HG02759 (cell line): ENCODE measurements around the gene OR5B2.
"Not testable (repeated sequence)": the region's sequence is repeated elsewhere in the genome, so short reads cannot be mapped to it uniquely, and the experiment has no call there.

Experiments
- ATAC-seq: cut with Tn5 transposase; IDR thresholded peaks from one replicate; pipeline ENCODE4 v1.9.1; 2021; ENCODE audit warnings: mild to moderate bottlenecking, moderate library complexity; ENCODE audit not compliant: unreplicated experiment

The OR5B2 gene

GRCh38 chr11:58428021-58428420, at the start of gene OR5B2:
Gene OR5B2 (minus strand): TSS chr11:58428121. CDS start chr11:58423261, 4,860 bp downstream.
- ATAC-seq, result no peak

GRCh38 chr11:58471892-58472291, 44.0 kb upstream of the OR5B2 start:
- no peak for ATAC-seq

GRCh38 chr11:58466293-58466692, 38.4 kb upstream of the OR5B2 start:
- ATAC-seq, result no peak

- ATAC-seq, result no peak
Observed at GRCh38 chr11:58465690-58466089, 37.8 kb upstream of the OR5B2 start.

GRCh38 chr11:58451585-58451984, 23.7 kb upstream of the OR5B2 start:
- no peak for ATAC-seq

- ATAC-seq, result no peak
Observed at GRCh38 chr11:58446294-58446693, 18.4 kb upstream of the OR5B2 start.

- no peak for ATAC-seq
Observed at GRCh38 chr11:58444300-58444699, 16.4 kb upstream of the OR5B2 start.

GRCh38 chr11:58442136-58442535, 14.2 kb upstream of the OR5B2 start, which contains the start of gene OR5B12:
Gene OR5B12 (minus strand): TSS chr11:58442236. CDS start chr11:58440151, 2,085 bp downstream.
- ATAC-seq, result no peak

GRCh38 chr11:58438486-58438885, 10.6 kb upstream of the OR5B2 start:
- ATAC-seq, result no peak

GRCh38 chr11:58434217-58434616, 6.3 kb upstream of the OR5B2 start:
- ATAC-seq, result no peak

GRCh38 chr11:58433638-58434203, 5.8 kb upstream of the OR5B2 start:
- no peak for ATAC-seq

GRCh38 chr11:58429273-58429672, 1.4 kb upstream of the OR5B2 start:
- no peak for ATAC-seq

- no peak for ATAC-seq
Observed at GRCh38 chr11:58406774-58407173, 21.1 kb downstream of the OR5B2 start, which contains the start of gene OR5B3. Gene OR5B3 (minus strand): TSS chr11:58406874. CDS start chr11:58403409, 3,465 bp downstream.

GRCh38 chr11:58399622-58400021, 28.3 kb downstream of the OR5B2 start:
- ATAC-seq, result not testable (repeated sequence)

- ATAC-seq, result no peak
Observed at GRCh38 chr11:58395581-58395980, 32.3 kb downstream of the OR5B2 start.

- ATAC-seq, result no peak
Observed at GRCh38 chr11:58394195-58394594, 33.7 kb downstream of the OR5B2 start.

GRCh38 chr11:58392746-58393145, 35.2 kb downstream of the OR5B2 start:
- ATAC-seq, result no peak

- ATAC-seq, result no peak
Observed at GRCh38 chr11:58391879-58392278, 36.0 kb downstream of the OR5B2 start.

- no peak for ATAC-seq
Observed at GRCh38 chr11:58390551-58391063, 37.3 kb downstream of the OR5B2 start.
